Kidney epithelial cell (primary cell): ENCODE data around the gene PAQR4. TPM values are rescaled to one million over a fixed set of nuclear protein-coding genes. Genes with fewer than 3 reads are reported as not detected.
A peak's percentile ranks its signal among the peaks of the same experiment; 100 is the strongest.

ENCODE experiments used
- DNase-seq: peaks from one replicate; pipeline ENCODE4 v3.0.0-alpha.2; 2010; ENCODE audit warnings: low read depth
- H3K27me3 ChIP-seq: 2 replicates; pipeline ENCODE4 v1.6.0; 2011; ENCODE audit warnings: low read length; ENCODE audit not compliant: control insufficient read depth, insufficient read depth
- H3K36me3 ChIP-seq: 2 replicates; pipeline ENCODE4 v1.5.1; 2011; ENCODE audit warnings: low read length; ENCODE audit not compliant: control insufficient read depth, insufficient read depth
- H3K4me3 ChIP-seq: 2 replicates; pipeline ENCODE4 v1.5.1; 2011; ENCODE audit warnings: low read depth, mild to moderate bottlenecking, control low read depth, low read length
- CTCF ChIP-seq: IDR thresholded peaks from 2 replicates; pipeline ENCODE4 v1.5.1; 2011; ENCODE audit warnings: mild to moderate bottlenecking, moderate library complexity, low read length, control low read depth, inconsistent platforms; ENCODE audit not compliant: insufficient read depth, poor library complexity, severe bottlenecking
- total RNA-seq: library from RNA; depleted of rRNA; stranded (reverse); fragments of >200 nt; gene quantifications from 2 replicates; pipeline ENCODE4 v1.2.3, GENCODE V29; 2015

Gene PAQR4
- total RNA-seq, 1 donor from 2014 or later, result 15.2 TPM

GRCh38 chr16:2974319-2975056 is 5.3 kb downstream of the PAQR4 start:
- H3K36me3 ChIP-seq, result peaks cover 1% of the 10 kb centered on the region
- H3K27me3 ChIP-seq, result no peaks in the 10 kb centered on the region
- no peak overlapping the region for H3K4me3 ChIP-seq
- DNase-seq, result no peak
- TF ChIP-seq CTCF, result no peak

- Histone ChIP-seq H3K4me3 (no peak overlapping the region), H3K27me3 (no peaks in the 10 kb centered on the region), H3K36me3 (peaks cover 1% of the 10 kb centered on the region)
- DNase-seq, result no peak
- TF ChIP-seq CTCF, result no peak
Observed at GRCh38 chr16:2975161-2975795, 6.1 kb downstream of the PAQR4 start.

GRCh38 chr16:2976201-2976600 is 7.1 kb downstream of the PAQR4 start:
- peaks cover 1% of the 10 kb centered on the region for H3K36me3 ChIP-seq

GRCh38 chr16:2976673-2977072 is 7.5 kb downstream of the PAQR4 start:
- peaks cover 1% of the 10 kb centered on the region for H3K36me3 ChIP-seq
- H3K4me3 ChIP-seq, result no peak overlapping the region
- no peak for DNase-seq
- no peaks in the 10 kb centered on the region for H3K27me3 ChIP-seq
- TF ChIP-seq CTCF, result no peak

More at GRCh38 chr16:2976201-2976600, 7.1 kb downstream of the PAQR4 start:
- Histone ChIP-seq H3K27me3 (no peaks in the 10 kb centered on the region), H3K4me3 (no peak overlapping the region)
- TF ChIP-seq CTCF, result no peak
- no peak for DNase-seq

GRCh38 chr16:2977440-2977839 is 8.3 kb downstream of the PAQR4 start:
- Histone ChIP-seq H3K36me3 (peaks cover 1% of the 10 kb centered on the region), H3K27me3 (no peaks in the 10 kb centered on the region), H3K4me3 (no peak overlapping the region)
- DNase-seq, result no peak
- TF ChIP-seq CTCF, result no peak

GRCh38 chr16:2979669-2980226 is 10.6 kb downstream of the PAQR4 start:
- no peak for DNase-seq
- Histone ChIP-seq H3K36me3 (no peaks in the 10 kb centered on the region), H3K4me3 (peak overlapping the region; percentile 82), H3K27me3 (no peaks in the 10 kb centered on the region)
- TF ChIP-seq CTCF, result no peak
